ENCODE measurements around the gene PIANP. TPM values are rescaled to one million over a fixed set of nuclear protein-coding genes. Genes with fewer than 3 reads are reported as not detected.
"Not testable (repeated sequence)": the region's sequence is repeated elsewhere in the genome, so short reads cannot be mapped to it uniquely, and the experiment has no call there.

The PIANP gene
- total RNA-seq, 2 experiments from 2014 or later: 0.98 to 15.2 TPM

DNA sequence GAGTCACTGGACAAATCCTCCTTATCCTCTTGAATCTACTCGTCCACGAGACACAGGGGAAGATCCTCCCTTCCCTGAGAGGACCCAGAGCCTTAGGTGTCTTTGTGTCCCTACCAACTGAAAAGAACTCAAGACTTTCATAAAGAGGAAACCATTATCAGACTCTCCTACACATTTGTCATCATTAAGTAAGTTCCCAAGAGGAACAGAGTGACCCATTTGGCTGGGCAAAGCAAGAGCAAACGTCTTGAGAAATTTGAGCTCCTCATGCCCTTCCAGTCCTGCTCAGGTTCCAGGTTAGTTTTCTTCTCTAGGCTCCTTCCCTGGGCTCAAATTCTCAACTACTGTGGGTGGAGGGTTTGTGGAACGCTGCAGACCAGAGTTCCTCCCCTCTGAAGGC lies 46.6 kb upstream of the PIANP start:
- Histone ChIP-seq H3K36me3 (ENCODE audit: insufficient read depth, low read length) (peaks cover 57% of the 10 kb centered on the region), H3K9me3 (ENCODE audit: low read length) (no peaks in the 10 kb centered on the region), H3K4me3 (ENCODE audit: low read depth, low read length, poor library complexity, severe bottlenecking) (no peak overlapping the region), H2AFZ (ENCODE audit: low read length) (no peak overlapping the region), H3K4me2 (ENCODE audit: low read length) (no peak overlapping the region), H3K9me2 (ENCODE audit: insufficient read depth, low read length) (no peaks in the 10 kb centered on the region), H3K79me2 (ENCODE audit: insufficient read depth, low read depth, low read length) (peaks cover 4% of the 10 kb centered on the region; the same call in 1 of the 2 replicates), H3K4me1 (ENCODE audit: insufficient read depth, low read length, poor library complexity, severe bottlenecking) (peaks cover 19% of the 10 kb centered on the region), H4K20me1 (ENCODE audit: insufficient read depth, low read length) (no peaks in the 10 kb centered on the region), H3K27ac (ENCODE audit: low read depth, low read length, poor library complexity, severe bottlenecking) (no peak overlapping the region)
- TF ChIP-seq EZH2phosphoT487 (IDR thresholded peaks at IDR 0.05; ENCODE audit: borderline replicate concordance, low read depth, low read length): no peak
- TF ChIP-seq, protein P1, sequence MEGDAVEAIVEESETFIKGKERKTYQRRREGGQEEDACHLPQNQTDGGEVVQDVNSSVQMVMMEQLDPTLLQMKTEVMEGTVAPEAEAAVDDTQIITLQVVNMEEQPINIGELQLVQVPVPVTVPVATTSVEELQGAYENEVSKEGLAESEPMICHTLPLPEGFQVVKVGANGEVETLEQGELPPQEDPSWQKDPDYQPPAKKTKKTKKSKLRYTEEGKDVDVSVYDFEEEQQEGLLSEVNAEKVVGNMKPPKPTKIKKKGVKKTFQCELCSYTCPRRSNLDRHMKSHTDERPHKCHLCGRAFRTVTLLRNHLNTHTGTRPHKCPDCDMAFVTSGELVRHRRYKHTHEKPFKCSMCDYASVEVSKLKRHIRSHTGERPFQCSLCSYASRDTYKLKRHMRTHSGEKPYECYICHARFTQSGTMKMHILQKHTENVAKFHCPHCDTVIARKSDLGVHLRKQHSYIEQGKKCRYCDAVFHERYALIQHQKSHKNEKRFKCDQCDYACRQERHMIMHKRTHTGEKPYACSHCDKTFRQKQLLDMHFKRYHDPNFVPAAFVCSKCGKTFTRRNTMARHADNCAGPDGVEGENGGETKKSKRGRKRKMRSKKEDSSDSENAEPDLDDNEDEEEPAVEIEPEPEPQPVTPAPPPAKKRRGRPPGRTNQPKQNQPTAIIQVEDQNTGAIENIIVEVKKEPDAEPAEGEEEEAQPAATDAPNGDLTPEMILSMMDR (conservative IDR thresholded peaks at IDR 0.05; ENCODE audit: low read length): no peak
- ChIA-PET CTCF (ENCODE audit: unreplicated experiment) (no interaction called here), POLR2A (interaction anchor here (0.7 kb wide), 1 partner anchor 97 kb away, joined by 3 read pairs; no protein-coding TSS in a partner anchor)
- no peak for DNase-seq (ENCODE audit: low spot score)
- no TSS peak for BruUV-seq (replicated peaks)
- intact Hi-C loops (cut with micrococcal nuclease; ENCODE audit: unreplicated experiment): no loop called here

DNA sequence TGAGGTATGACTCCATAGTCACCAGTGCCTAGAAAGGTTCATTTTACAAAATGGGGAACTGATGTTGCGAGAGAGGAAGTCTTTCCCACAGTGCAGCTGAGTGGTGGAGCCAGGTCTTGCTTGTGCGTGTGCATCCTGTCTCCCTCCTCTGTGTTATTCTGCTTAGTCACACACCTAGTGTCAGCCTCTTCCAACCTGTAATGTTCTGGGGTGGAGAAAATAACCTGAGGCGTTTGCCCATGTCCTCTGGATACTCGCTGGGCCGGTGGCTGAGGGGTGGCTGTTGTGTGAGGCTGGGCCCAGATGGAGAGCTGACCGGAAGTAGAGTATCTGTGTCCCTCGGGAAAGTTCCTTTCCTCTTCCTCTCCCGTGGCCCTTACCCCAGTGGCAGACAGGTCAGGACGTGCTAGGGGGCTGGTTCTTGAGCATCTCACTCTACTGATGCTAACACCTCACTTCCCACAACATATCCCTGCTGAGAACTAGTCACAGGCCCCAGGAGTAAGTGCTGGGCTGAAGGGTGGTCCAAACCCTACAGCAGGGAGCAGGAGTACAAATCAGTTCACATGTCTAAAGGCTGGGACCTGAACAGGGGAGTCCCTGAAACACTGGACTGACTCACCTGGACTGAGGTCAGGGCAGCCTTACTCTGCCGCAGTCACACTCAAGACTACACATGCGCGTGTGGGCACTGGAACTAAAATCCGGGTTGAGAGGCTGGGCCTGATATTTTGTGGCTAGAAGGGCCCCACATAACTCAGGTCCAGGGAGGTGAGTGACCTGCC lies 45.3 kb upstream of the PIANP start:
- Histone ChIP-seq H3K9me2 (ENCODE audit: insufficient read depth, low read length) (no peaks in the 10 kb centered on the region), H3K27ac (ENCODE audit: low read depth, low read length, poor library complexity, severe bottlenecking) (no peak overlapping the region), H2AFZ (ENCODE audit: low read length) (no peak overlapping the region), H3K4me2 (ENCODE audit: low read length) (peak overlapping the region; percentile 36; the same call in 1 of the 2 replicates), H3K79me2 (ENCODE audit: insufficient read depth, low read depth, low read length) (no peaks in the 10 kb centered on the region), H3K36me3 (ENCODE audit: insufficient read depth, low read length) (peaks cover 47% of the 10 kb centered on the region), H3K4me3 (ENCODE audit: low read depth, low read length, poor library complexity, severe bottlenecking) (no peak overlapping the region), H4K20me1 (ENCODE audit: insufficient read depth, low read length) (no peaks in the 10 kb centered on the region), H3K9me3 (ENCODE audit: low read length) (no peaks in the 10 kb centered on the region), H3K4me1 (ENCODE audit: insufficient read depth, low read length, poor library complexity, severe bottlenecking) (peaks cover 14% of the 10 kb centered on the region)
- peak; percentile 73 for DNase-seq (ENCODE audit: low spot score)
- no TSS peak for BruUV-seq (replicated peaks)
- TF ChIP-seq, protein P1 (conservative IDR thresholded peaks at IDR 0.05; ENCODE audit: low read length): no peak
- no peak for TF ChIP-seq EZH2phosphoT487 (IDR thresholded peaks at IDR 0.05; ENCODE audit: borderline replicate concordance, low read depth, low read length)
- CTCF ChIA-PET (ENCODE audit: unreplicated experiment): interaction anchor here (0.6 kb wide), 1 partner anchor 471 kb away, joined by 3 read pairs; no protein-coding TSS in a partner anchor
- intact Hi-C loops (cut with micrococcal nuclease; ENCODE audit: unreplicated experiment): no loop called here
- POLR2A ChIA-PET: no interaction called here

DNA sequence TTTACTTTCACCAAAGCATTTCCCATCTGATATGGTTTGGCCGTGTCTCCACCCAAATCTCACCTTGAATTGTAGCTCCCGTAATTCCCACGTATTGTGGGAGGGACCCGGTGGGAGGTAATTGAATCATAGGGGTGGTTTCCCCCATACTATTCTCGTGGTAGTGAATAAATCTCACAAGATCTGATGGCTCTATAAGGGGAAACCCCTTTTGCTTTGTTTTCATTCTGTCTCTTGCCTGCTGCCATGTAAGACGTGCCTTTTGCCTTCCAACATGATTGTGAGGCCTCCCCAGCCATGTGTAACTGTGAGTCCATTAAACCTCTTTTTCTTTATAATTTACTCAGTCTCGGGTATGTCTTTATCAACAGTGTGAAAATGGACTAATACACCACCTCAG lies 42.7 kb upstream of the PIANP start:
- H3K9me3 ChIP-seq (ENCODE audit: low read length); H3K4me3 ChIP-seq (ENCODE audit: low read depth, low read length, poor library complexity, severe bottlenecking); H2AFZ ChIP-seq (ENCODE audit: low read length); CTCF ChIA-PET (ENCODE audit: unreplicated experiment); H3K4me2 ChIP-seq (ENCODE audit: low read length); DNase-seq (ENCODE audit: low spot score); intact Hi-C loops (cut with micrococcal nuclease; ENCODE audit: unreplicated experiment); H3K79me2 ChIP-seq (ENCODE audit: insufficient read depth, low read depth, low read length); H3K27ac ChIP-seq (ENCODE audit: low read depth, low read length, poor library complexity, severe bottlenecking); BruUV-seq (replicated peaks); H4K20me1 ChIP-seq (ENCODE audit: insufficient read depth, low read length); H3K9me2 ChIP-seq (ENCODE audit: insufficient read depth, low read length): not testable (repeated sequence)
- H3K36me3 ChIP-seq (ENCODE audit: insufficient read depth, low read length): peaks cover 23% of the 10 kb centered on the region
- POLR2A ChIA-PET: interaction anchor here (2.3 kb wide), 1 partner anchor 9 kb away, joined by 6 read pairs; the partner anchor contains the start of gene MLF2
- H3K4me1 ChIP-seq (ENCODE audit: insufficient read depth, low read length, poor library complexity, severe bottlenecking): peaks cover 14% of the 10 kb centered on the region

All from OCI-LY7 (cell line).